SW 1271 (cell line): ENCODE data around the gene PRKD1.

Experiments
- DNase-seq, 2 experiments: peaks; one replicate each; lab custom pipeline; 2025; lab: John Stamatoyannopoulos, UW

PRKD1 gene

DNA sequence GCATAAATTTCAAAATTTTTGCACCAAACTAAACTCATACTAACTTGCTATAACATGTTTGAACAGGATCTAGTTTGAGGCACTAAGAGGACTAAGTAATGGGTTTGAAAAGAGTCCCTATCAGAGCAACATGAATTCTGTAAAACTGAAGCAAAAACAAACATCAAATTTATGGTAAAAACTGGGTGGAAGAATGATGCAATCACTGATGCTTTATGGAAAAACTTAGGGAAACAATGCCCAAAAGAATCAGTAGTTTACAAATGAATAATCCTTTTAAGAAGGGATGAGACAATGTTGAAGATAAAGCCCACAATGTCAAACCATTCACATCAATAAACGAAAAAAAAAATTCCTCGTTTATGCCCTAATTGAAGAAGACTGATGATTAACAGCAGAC lies 88.9 kb downstream of the PRKD1 start:
- no peak for DNase-seq

DNA sequence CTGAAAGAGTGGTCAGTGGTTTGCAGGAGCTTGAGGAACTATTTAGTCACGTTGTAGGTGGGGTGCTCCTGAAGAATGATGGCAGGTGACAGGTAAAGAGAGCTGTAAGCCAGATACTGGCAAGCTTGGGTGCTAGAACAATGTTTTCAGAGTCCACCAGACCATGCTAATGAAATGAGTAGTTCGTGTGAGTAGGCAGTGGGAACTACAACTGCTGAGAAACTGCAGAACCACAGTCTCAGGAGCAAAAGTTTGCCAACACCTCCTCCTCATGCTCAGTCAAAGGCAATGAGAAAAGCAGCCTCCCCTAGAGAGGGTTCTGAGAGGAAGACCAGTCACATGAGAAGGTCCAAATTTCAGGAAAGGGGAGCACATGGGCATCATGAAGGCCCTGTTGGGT lies 91.3 kb downstream of the PRKD1 start:
- DNase-seq = no peak

DNA sequence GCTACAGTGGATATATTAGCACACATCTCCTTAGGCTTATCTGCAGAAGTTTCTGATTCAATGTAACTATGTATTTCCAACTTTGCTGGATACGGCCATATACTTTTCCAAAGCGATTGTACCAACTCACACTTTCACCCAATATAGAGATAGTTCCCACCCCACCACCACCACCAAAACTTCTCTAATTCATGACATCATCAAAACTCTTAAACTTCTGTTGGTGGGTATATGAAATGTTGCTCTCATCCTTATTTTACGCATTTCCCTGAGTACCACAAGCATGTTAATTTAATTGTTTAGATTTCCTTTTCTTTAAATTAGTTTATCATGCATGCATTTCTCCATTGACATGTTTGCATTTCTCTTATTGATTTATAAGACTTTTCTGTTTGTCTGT lies 95.6 kb downstream of the PRKD1 start:
- DNase-seq = no peak

DNA sequence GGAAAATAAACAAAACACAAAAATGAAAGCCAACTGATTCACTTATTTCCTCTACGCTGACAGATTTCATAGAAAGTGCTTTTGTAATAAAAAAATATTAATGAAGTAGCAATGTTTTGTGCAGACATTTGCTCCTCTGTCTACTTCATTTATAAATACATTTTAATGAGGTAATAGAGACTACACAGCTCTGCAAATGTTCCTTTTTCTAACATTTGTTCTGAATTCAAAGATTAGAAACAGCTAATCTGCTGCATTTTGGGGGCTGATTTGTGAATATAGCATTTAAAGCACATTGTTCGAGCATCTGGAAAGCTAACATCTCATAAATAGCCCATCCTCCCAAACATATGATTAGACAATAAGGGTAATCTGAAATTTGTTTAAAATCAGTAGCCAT lies 97.8 kb downstream of the PRKD1 start:
- no peak for DNase-seq

DNA sequence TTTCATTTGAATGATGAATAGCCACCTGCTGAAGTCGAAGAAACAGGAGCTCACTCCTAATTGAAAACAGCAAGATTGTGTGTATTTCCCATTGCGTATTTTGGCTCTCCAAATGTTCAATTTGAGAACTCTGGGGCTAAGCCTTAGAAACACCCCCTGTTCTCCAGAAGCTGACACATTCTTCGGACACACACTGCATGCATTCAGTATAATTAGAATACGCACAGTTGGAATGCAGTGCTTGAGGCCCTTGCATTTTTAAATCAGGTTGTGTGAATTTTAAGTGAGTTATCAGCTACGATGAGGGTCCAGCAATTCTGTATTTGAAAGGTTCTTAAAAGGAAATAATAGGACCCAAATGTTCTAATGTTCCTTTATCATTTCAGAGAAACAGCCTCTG lies 103.8 kb downstream of the PRKD1 start:
- DNase-seq = no peak

DNA sequence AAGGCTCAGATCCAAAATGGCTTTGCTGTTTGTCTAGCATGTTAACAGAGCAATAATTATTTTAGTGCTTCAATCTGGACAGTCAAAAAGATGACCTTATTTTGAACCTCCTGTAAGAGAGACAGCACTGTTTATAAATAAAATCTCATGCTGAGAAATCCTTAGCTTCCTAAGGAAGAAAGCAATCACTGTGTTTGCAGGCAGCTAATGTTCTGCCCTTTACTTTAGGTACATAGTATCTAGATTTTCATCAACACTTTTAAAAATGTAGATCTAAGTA lies 105.3 kb downstream of the PRKD1 start:
- no peak for DNase-seq

DNA sequence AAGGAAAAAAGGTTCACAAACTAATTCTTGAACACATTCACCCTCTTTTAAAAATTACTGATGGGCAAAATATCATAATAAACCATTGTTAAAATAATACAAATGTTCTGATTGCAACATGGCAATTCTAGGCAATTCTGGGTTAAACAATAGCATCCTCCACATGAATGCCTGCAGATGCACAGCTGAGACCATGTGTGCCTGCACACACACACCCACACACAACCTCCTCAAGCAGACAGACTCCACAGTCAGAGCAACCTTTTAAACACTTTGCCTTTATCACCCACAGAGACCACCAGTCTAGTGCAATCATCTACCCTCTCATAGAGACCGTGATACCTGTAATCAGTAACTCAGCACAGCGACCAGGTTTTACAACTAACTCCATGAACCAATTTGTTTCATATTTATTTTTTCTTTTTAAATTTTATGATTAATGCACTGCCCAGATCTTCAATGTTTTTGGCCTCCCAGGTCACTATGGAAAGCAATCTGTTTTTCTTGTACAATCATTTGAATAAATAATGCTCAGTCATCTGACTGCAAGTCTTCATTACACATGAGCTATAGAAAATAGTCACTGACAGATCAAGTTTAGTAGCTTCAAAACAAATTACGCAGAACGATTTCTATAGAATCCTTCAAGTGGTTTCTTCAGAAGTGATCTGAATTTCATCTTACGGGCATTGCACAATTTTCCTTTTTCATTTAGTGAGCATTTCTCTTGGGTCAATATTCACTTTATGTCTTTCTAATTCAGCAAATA lies 105.8 kb downstream of the PRKD1 start:
- DNase-seq = no peak

DNA sequence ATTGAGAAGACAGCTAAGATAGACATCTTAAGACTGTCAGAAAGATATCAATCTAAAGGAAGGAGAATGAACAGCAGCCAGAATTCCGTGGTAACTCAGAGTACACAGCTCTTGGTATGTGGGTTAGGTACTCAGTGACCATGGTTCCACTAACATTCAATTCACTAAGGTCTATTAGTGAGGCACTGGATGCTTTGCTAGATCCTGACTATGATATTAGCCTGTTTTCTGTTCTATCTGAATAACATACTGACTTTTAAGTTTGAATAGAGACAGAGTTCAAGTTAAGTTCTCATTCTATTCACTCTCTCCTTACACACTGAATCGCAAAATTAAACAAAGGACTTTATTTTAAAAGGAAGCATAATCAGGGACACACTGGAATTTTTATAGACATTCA lies 106.4 kb downstream of the PRKD1 start:
- DNase-seq = no peak

DNA sequence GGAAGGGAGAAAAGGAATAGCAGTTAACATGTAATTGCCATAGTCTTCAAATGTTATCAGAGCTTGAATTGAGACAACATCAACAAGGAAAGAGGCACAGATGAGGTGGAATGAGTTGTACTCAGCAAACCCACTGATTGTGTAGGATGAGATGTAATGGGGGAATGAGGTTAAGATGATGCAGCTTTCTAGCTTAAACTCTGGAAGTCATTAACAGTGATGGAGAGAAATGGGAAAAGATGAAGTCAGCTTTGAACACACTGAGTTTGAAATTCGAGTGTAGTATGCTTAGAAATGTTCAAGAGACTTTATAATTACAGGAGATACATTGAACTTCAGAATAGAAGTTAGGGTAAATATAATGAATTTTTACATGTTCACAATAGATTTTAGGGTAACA lies 106.9 kb downstream of the PRKD1 start:
- DNase-seq = no peak

DNA sequence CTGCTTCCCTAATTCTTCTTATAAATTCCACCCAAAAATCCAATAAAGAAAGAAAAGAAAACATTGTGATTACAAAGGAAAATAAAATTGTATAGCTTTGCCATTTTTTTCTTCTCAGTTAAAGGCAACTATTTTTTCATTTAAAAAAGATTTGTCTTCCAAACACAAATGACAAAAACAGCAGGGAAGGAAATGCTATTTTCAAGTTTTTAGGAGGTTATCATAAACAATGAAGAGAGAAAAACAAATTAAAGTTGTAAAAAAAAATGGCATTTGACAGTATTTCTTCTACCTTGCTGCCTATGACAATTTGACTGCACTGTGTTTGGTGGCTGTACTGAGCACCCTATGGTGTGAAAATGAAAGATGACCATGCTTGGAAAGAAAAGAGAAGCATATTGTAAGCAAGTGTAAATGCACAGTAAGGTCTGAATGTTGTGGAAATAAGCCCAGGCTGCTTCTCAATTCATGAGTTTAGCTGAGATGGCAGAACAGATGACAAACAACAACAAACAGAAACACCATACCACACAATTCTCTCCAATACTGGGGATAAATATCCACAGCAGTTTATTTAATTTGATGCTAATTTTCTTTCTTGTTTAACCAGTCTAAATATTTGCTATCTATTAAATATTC lies 109.8 kb downstream of the PRKD1 start:
- DNase-seq = no peak

DNA sequence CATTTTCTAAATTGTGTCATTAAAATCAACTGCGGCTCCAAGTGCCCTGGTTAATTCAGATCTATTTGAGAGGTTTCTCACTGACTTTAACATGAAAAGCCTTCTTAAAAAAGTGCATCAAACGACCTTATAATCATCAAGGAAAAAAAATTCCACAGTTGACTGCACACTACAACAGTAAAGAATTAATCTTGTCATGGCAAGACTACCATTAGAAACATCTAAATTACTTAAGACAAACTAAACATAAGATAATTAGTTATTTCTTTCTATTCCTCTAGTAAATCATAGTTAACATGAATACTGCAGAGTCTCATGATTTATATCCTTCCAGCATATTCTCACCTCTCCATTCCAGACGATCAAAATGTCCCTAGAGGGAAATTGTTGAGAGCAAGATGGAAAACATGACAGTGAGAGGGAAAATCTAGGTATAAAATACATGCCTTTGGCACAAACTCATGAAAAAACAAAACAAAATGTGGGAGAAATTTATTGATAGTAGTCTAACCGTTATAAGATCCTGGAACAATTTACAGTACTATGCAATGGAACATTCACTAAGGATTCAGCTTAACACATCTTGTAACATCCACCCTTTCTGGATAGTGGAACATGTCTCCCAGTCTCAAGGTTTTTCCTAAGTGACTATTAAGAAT lies 112.5 kb downstream of the PRKD1 start:
- no peak for DNase-seq

DNA sequence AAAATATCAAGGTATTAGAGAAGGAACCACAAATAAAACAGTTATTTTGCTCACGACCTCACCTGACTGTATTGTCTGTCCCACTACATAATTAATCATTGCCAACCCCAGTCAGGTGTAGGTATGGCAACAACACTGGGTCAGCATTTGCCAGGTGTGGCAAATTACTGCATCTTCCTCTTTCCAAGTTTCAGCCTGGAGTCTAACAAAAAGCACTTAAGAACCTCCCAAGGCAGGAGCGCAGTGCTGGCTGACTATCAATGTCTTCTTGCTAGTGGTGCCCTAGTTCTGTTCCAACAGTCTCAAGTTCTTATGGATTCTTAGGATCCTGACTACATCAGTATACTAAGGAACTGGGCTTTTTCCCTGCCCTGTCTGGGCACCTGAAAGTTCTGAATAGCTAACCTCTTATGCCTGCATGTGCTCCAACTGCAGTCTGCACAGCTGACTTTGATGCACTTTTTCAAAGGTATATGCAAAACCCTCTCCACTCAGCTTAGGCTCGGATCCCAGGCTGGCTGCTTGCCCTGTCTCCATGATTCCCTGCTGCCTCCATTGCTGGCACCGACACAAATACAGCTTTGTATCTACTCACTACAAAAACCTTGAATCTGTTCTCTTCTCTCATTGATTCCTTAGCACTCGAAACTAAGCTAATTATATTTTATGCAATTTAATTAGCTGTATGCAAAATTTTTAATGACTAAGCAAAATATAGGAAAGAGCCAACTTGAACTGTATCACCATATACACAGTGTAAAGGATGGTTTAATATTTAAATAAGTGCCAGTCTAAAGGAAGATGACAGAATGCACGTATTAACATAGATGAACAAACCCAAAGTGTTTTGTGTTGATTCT lies 113.3 kb downstream of the PRKD1 start:
- no peak for DNase-seq

DNA sequence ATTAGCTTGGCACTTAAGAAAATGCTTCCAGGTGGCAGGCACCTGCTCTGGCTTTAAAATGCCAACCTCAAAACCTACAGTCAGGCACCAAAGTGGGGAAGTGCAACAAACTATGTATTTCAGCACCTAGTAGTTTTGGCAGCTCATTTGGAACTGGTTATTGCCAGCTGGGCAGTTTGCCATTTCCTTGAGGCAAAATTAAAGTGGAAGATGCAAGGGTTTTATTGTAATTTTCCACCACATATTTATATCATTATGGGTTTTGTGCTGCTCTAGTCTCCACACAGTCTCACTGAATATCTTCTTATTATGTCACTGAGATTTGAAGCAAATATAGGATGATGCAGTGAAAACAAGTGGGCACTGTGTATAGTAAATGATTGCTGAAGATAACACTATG lies 117.0 kb downstream of the PRKD1 start:
- no peak for DNase-seq

DNA sequence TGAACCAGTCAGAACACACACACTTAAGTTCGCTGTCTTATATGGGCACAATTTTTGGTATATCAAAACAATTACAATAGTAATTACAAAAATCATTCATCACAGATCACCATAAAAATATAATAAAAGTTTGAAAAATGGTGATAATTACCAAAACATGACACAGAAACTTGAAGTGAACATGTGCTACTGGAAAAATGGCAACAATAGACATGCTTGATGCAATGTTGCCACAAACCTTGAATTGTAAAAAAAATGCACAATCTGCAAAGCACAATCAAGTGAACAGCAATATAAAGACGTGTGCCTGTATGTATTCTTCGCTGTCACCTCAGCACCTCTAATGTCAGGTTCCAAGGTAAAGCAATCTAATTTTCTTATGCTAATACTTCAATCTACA lies 117.6 kb downstream of the PRKD1 start:
- no peak for DNase-seq

DNA sequence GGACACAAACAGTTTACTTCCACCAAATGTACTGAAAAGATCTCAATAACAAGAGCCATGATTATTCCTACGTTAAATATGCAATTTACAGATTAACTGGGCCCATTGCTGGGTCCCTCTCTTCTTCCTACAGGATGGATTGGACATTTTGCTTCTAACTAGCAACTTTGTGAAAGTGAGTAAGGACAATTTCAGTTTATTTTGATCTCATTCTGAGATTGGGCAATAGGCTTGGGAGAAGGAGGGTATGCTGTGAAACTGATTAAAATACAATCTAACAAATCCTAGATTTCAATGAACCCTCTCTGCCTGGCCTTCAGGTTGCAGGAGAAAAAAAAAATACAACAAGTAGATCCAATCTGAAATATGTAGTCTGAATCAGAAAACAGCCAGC lies 121.5 kb downstream of the PRKD1 start:
- no peak for DNase-seq

DNA sequence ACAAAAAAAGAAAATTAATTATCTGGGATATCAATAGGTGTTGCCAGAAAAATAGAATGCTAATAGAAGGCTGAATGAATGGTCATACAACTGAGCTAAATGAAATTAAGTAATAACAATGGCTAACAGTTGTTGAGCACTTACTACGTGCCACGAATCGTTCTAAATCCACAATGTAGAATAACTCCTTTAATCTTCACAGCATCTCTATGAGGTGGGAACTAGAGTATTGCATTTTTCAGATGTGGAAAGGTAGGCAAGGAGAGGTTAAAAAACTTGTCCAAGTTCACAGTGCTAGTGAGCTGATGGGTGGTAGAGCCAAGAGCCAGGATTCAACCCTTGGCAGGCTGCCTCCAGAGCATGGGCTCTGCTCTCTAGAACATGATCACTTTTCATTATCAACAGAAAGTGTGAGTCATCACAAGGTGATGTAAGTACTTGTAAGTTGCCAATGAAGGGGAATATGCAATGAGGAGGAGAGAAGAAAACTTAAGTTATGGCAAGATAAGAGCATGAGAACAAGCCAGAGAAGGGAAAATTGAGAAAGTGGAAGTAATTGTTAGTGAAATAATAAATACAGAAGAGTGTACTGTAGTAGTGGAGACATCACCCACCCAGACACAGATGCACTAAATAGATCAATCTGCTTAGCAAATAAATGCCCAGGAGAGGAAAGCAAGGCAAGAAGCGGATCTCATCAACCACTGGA lies 122.1 kb downstream of the PRKD1 start:
- peak in 1 of 2 experiments; percentile 48 for DNase-seq

DNA sequence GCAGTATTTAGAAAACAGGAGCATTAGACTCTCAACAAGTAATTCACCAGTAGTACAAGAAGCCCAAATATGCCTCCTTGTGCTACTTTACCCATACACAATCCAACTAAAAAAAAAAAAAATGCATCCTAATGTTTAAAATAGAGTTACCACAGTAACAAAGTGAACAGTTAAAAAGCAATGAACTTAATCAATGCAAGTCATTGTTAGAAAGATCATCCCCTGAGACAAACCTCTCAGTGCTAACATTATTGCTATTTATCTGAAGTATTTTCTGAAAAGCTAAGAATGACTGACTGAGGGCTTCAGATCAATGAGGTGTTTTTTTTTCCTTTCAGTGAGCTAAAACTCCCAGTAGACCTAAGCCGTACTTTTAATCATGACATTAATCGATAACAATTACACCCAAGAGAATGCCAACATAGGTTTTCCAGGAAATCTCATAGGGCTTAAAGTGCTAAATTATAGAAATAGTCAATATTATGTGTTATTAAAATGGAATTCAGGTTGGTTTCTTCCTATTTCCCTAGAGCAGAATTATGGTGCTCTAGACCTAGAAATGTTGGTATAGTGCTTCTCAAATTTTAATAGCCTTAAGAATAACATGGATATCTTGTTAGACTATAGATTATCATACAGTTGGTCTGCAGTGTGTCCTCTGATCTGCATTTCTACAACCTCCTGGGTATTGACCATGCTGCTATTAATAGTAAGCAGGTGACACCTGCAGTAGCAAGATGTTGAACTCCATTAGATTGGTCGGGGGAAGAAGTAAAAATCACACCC lies 123.0 kb downstream of the PRKD1 start:
- DNase-seq = no peak

DNA sequence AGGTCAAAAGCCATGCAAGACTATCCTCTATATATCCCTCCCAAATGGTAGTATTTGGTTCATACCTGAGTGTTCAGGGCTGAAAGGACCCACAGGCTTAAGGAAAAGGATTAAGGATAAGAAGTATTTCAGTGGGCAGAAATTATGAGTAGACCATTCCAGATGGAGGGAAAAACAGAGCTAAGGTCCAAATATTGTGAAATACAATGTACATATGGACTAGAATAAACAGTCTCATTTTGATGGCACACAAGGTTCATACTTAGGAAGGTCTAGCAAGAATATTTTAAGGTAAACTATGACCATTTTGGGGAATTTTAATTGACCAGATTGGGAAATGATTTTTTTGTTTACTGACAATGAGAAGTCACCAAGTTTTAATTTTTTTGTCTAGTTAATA lies 124.6 kb downstream of the PRKD1 start:
- DNase-seq = no peak

DNA sequence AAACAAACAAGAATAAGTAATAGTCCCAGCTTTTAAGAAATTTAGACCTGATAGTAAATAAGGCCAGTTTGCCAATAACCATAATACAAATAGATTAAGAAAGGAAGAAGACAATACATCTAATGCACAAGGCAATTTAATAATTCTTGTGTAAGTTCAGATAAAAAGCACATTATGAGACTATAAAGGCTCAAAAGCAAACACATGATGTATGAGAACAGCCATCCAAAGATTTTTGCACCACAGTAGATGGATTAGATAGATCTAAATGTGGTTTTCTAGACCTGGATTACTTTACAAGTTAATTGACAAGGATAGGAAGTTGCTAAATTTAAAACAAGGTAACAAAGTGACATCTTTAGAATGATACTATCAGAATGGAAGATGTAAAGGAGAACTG lies 125.4 kb downstream of the PRKD1 start:
- DNase-seq = no peak

DNA sequence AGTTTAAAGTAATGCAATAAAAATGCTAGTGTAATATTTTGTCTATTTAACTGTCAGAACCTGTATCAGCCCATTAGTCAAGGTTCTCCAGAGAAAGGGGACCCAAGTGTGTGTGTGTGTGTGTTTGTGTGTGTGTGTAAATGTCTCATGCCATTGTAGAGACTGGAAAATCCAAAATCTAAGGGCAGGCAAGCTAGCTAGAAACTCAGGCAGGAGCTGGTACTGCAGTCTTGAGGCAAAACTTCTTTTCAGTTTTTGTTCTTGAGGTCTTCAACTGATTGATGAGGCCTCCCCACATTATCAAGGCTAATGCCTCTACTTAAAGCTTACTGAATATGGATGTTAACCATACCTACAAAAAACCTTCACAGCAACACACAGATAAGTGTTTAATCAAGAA lies 126.7 kb downstream of the PRKD1 start:
- no peak for DNase-seq

DNA sequence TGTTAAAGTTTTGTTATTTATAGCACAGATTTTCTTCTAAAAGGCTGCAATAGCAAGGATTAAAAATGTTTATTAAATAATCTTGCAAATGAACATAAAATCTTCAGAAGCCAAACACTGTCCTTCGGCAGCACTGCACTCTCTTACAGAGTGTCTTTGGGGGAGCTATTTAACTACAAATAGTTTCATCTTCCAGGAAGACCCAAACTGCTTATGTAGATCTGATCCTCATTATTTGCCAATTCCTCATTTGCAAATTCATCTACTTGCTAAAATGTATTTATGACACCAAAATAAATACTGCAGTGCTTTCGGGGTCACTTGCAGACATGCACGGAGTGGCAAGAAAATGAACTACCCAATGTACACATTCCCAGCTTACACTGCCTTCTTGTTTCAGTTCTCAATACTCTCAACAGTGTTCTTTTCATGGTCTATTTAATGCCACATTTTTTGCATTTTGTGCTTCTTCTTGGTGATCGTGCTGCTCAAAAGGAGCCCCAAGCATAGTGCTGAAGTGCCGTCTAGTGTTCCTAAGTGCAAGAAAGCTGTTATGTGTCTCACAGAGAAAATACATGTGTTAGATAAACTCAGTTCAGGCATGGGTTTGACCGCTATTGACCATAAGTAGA lies 128.1 kb downstream of the PRKD1 start:
- no peak for DNase-seq
